NT2/D1 (cell line): ENCODE measurements around the gene RBMX.

Experiments
- DNase-seq: peaks from one replicate; pipeline ENCODE4 v3.0.0-alpha.2; 2011; ENCODE audit warnings: low read depth, low spot score
- H3K27me3 ChIP-seq: 2 replicates; pipeline ENCODE4 v1.6.0; 2011; ENCODE audit warnings: mild to moderate bottlenecking; ENCODE audit not compliant: insufficient read length, insufficient read depth
- H3K36me3 ChIP-seq: 2 replicates; pipeline ENCODE4 v1.6.1; 2011; ENCODE audit warnings: mild to moderate bottlenecking, low read length, mixed read lengths; ENCODE audit not compliant: insufficient read depth, insufficient read length
- H3K4me1 ChIP-seq: 2 replicates; pipeline ENCODE4 v1.5.1; 2011; ENCODE audit not compliant: insufficient read depth, insufficient read length
- H3K4me3 ChIP-seq: 2 replicates; pipeline ENCODE4 v1.5.1; 2011; ENCODE audit warnings: low read depth; ENCODE audit not compliant: insufficient read length
- H3K9ac ChIP-seq: 2 replicates; pipeline ENCODE4 v1.6.0; 2011; ENCODE audit warnings: low read depth; ENCODE audit not compliant: insufficient read length
- H3K9me3 ChIP-seq: 2 replicates; pipeline ENCODE4 v1.5.1; 2011; ENCODE audit warnings: mild to moderate bottlenecking, low read length; ENCODE audit not compliant: insufficient read depth
- SUZ12 ChIP-seq: IDR thresholded peaks from 2 replicates; pipeline ENCODE4 v1.6.1; 2011; ENCODE audit not compliant: insufficient read length, insufficient read depth; ENCODE audit errors: extremely low read depth
- YY1 ChIP-seq: IDR thresholded peaks from 2 replicates; pipeline ENCODE4 v1.6.1; 2011; ENCODE audit not compliant: insufficient read length, insufficient read depth
- ZNF274 ChIP-seq: IDR thresholded peaks from 2 replicates; pipeline ENCODE4 v1.6.1; 2011; ENCODE audit warnings: mild to moderate bottlenecking, low read depth, low read length

RBMX gene

GRCh38 chrX:136828830-136829229, 51.7 kb downstream of the RBMX start:
- H3K27me3 ChIP-seq = no peaks in the 10 kb centered on the region
- no peaks in the 10 kb centered on the region for H3K9me3 ChIP-seq
- H3K36me3 ChIP-seq = no peaks in the 10 kb centered on the region
- H3K9ac ChIP-seq = no peak overlapping the region
- no peak overlapping the region for H3K4me3 ChIP-seq
- no peaks in the 10 kb centered on the region for H3K4me1 ChIP-seq
- DNase-seq = no peak
- TF ChIP-seq ZNF274 (no peak), SUZ12 (no peak), YY1 (no peak)

DNA sequence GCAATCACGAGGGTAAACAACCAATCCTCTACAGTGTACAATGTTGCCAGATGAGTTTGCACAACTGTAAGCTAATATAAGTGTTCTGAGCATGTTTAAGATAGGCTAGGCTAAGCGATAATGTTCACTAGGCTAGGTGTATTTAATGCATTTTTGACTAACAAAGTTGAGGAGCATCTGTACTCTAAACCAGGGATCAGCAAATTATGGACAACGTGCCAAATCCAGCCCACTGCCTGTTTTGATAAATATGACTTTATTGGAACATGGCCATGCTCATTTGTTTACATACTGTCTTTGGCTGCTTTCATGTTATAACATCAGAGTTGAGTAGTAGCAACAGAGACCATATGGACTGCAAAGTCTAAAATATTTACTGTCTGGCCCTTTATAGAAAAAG, 53.5 kb downstream of the RBMX start:
- no peak for DNase-seq
- Histone ChIP-seq H3K9ac (no peak overlapping the region), H3K27me3 (no peaks in the 10 kb centered on the region), H3K4me1 (no peaks in the 10 kb centered on the region), H3K36me3 (no peaks in the 10 kb centered on the region), H3K4me3 (no peak overlapping the region), H3K9me3 (no peaks in the 10 kb centered on the region)
- TF ChIP-seq YY1 (no peak), ZNF274 (no peak), SUZ12 (no peak)

DNA sequence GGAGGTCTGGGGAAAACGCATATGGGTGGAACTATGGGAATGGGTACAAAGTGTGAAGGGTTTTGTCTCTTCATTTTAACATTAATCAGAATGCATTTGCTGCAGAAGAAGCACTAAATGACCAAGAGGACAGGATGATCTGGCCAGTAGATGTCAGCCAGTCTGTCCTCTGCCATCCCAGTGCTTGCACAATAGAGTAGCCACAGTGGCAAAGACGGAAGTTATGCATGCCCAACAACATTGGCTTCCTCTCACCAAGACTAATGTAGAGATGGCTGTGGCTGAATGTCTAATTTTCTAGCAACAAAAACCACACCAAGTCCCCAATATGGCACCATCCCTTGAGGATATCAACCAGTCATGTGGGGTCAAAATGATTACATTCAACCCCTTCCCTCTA, 54.8 kb downstream of the RBMX start:
- Histone ChIP-seq H3K27me3 (no peaks in the 10 kb centered on the region), H3K4me3 (no peak overlapping the region), H3K9me3 (no peaks in the 10 kb centered on the region), H3K36me3 (no peaks in the 10 kb centered on the region), H3K9ac (no peak overlapping the region), H3K4me1 (no peaks in the 10 kb centered on the region)
- no peak for DNase-seq
- no peak for TF ChIP-seq ZNF274
- TF ChIP-seq YY1 = no peak
- TF ChIP-seq SUZ12 = no peak
